Breast epithelium (tissue), 3 donors: ENCODE measurements around the gene FLII.

ENCODE experiments used
- POLR2A ChIP-seq: fragments of 450-650 bp; IDR thresholded peaks from one replicate; pipeline ENCODE4 v1.6.1; 2016; ENCODE audit warnings: antibody characterized with exemption, mild to moderate bottlenecking, moderate library complexity
- POLR2AphosphoS5 ChIP-seq, 3 donors: sonication (generic); formaldehyde crosslinking; IDR thresholded peaks; one replicate each; pipeline ENCODE4 v1.6.1; 2017; ENCODE audit warnings: antibody characterized with exemption in 3 of 3
- TF ChIP-seq, protein P1 (sequence below), 3 donors: fragments of 450-650 bp; IDR thresholded peaks; one replicate each; pipeline ENCODE4 v1.5.1; 2016 to 2017; ENCODE audit warnings: antibody characterized with exemption in 3 of 3, mild to moderate bottlenecking in 3 of 3, moderate library complexity in 3 of 3

DNA sequence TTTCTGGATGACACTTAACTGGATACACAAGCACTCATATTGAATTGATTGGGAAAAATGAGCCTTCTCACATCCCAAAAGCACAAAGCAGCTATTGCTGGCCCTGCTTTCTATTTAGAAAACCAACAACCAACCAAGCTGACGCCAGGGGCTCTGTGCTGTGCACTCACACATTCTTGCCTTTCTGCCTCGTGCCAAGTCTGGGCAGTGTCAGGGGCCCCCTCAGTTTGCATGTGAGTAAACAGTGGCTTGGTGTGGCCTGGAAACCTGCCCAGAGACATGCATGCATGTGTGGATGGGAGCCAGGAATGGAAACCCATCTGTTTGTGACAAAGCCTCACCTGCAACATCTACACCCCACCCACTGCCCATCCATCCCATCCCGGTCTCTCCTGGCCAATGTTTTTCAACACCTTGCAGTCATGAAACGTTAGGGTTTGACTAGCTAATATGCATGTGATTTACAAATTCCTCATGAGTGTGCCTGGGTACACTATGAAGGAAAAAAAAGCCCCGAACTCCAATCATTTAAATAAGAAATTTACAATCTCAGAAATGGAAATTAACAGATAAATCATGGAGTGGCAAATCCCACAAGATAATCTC, 22.3 kb upstream of the FLII start:
- no peak for TF ChIP-seq POLR2A
- TF ChIP-seq POLR2AphosphoS5 (IDR thresholded peaks at IDR 0.05) = no peak
- TF ChIP-seq, protein P1, sequence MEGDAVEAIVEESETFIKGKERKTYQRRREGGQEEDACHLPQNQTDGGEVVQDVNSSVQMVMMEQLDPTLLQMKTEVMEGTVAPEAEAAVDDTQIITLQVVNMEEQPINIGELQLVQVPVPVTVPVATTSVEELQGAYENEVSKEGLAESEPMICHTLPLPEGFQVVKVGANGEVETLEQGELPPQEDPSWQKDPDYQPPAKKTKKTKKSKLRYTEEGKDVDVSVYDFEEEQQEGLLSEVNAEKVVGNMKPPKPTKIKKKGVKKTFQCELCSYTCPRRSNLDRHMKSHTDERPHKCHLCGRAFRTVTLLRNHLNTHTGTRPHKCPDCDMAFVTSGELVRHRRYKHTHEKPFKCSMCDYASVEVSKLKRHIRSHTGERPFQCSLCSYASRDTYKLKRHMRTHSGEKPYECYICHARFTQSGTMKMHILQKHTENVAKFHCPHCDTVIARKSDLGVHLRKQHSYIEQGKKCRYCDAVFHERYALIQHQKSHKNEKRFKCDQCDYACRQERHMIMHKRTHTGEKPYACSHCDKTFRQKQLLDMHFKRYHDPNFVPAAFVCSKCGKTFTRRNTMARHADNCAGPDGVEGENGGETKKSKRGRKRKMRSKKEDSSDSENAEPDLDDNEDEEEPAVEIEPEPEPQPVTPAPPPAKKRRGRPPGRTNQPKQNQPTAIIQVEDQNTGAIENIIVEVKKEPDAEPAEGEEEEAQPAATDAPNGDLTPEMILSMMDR (IDR thresholded peaks at IDR 0.05) = no peak
